Keratinocyte (primary cell): ENCODE measurements around the gene CNTLN. TPM values are rescaled to one million over a fixed set of nuclear protein-coding genes. Genes with fewer than 3 reads are reported as not detected.

Experiments
- DNase-seq: peaks from one replicate; pipeline ENCODE4 v3.0.0-alpha.2; 2011; ENCODE audit warnings: low read depth, missing footprints, low spot score
- FAIRE-seq: peaks from 2 replicates; lab custom pipeline; 2011; peaks lifted over from hg19 to GRCh38; lab: Jason Lieb, UNC
- H2AFZ ChIP-seq: 2 replicates; pipeline ENCODE4 v1.6.0; 2012; ENCODE audit warnings: low read length, control low read depth, inconsistent platforms; ENCODE audit not compliant: control insufficient read depth
- H3K27ac ChIP-seq: 2 replicates; pipeline ENCODE4 v1.5.1; 2011; ENCODE audit warnings: low read length; ENCODE audit not compliant: control insufficient read depth, insufficient read depth
- H3K27me3 ChIP-seq: 3 replicates; pipeline ENCODE4 v1.6.0; 2011; ENCODE audit warnings: low read length; ENCODE audit not compliant: control insufficient read depth, insufficient read depth; ENCODE audit errors: extremely low read depth
- H3K36me3 ChIP-seq, 2 experiments: 2 replicates in 1 of 2; 3 replicates in 1 of 2; pipeline ENCODE4 v1.5.1; 2011; ENCODE audit warnings: low read length in 2 of 2, mild to moderate bottlenecking in 1 of 2; ENCODE audit not compliant: control insufficient read depth in 2 of 2, insufficient read depth in 2 of 2; ENCODE audit errors: extremely low read depth in 1 of 2
- H3K4me1 ChIP-seq: 3 replicates; pipeline ENCODE4 v1.5.1; 2011; ENCODE audit warnings: low read length; ENCODE audit not compliant: control insufficient read depth, insufficient read depth; ENCODE audit errors: extremely low read depth
- H3K4me2 ChIP-seq: 3 replicates; pipeline ENCODE4 v1.6.0; 2011; ENCODE audit warnings: low read depth, low read length; ENCODE audit not compliant: control insufficient read depth, insufficient read depth; ENCODE audit errors: extremely low read depth
- H3K4me3 ChIP-seq, 3 experiments: fragments of 200-600 bp in 1 of 3; sonication (generic) in 1 of 3; 2 replicates in 2 of 3; 3 replicates in 1 of 3; pipeline ENCODE4 v1.5.1; 2011 to 2016; ENCODE audit warnings: low read length in 3 of 3, mild to moderate bottlenecking in 3 of 3, control low read depth in 2 of 3, inconsistent platforms in 1 of 3, low read depth in 1 of 3, mixed read lengths in 1 of 3, mixed run types in 1 of 3, moderate library complexity in 1 of 3; ENCODE audit not compliant: control insufficient read depth in 2 of 3, insufficient read depth in 2 of 3; ENCODE audit errors: extremely low read depth in 1 of 3
- H3K79me2 ChIP-seq: 2 replicates; pipeline ENCODE4 v1.6.0; 2012; ENCODE audit warnings: low read length; ENCODE audit not compliant: control insufficient read depth, insufficient read depth
- H3K9ac ChIP-seq: 3 replicates; pipeline ENCODE4 v1.6.0; 2011; ENCODE audit warnings: low read length; ENCODE audit not compliant: control insufficient read depth, insufficient read depth; ENCODE audit errors: extremely low read depth
- H3K9me1 ChIP-seq: 3 replicates; pipeline ENCODE4 v1.6.0; 2011; ENCODE audit warnings: low read length; ENCODE audit not compliant: control insufficient read depth, insufficient read depth; ENCODE audit errors: extremely low read depth
- H3K9me3 ChIP-seq: 2 replicates; pipeline ENCODE4 v1.5.1; 2012; ENCODE audit warnings: low read depth, low read length; ENCODE audit not compliant: control insufficient read depth
- H4K20me1 ChIP-seq: 3 replicates; pipeline ENCODE4 v1.6.0; 2011; ENCODE audit warnings: low read length; ENCODE audit not compliant: control insufficient read depth, insufficient read depth; ENCODE audit errors: extremely low read depth
- CTCF ChIP-seq, 3 experiments: IDR thresholded peaks in 1 of 3; conservative IDR thresholded peaks in 1 of 3; optimal IDR thresholded peaks in 1 of 3; 2 replicates in 2 of 3; 3 replicates in 1 of 3; pipeline versions ENCODE3 to v1.5.1; 2011; ENCODE audit warnings: low read length in 3 of 3, mild to moderate bottlenecking in 3 of 3, moderate library complexity in 2 of 3, control low read depth in 1 of 3, inconsistent platforms in 1 of 3; ENCODE audit not compliant: insufficient read depth in 2 of 3; ENCODE audit errors: extremely low read depth in 1 of 3
- EZH2 ChIP-seq: IDR thresholded peaks from one replicate; pipeline ENCODE4 v1.6.1; 2012; ENCODE audit warnings: inconsistent platforms, mild to moderate bottlenecking, low read length, moderate library complexity
- dilution Hi-C: fragments of 300-500 bp; cut with MboI; formaldehyde crosslinking; loops from one replicate; pipeline ENCODE4 v1.7.0; 2020; ENCODE audit warnings: low sequenced_read_pairs; ENCODE audit not compliant: extremely low pct_ligation_motif_present
- polyA minus RNA-seq, 3 experiments: library from RNA; depleted of rRNA, polyadenylated mRNA; stranded (reverse); fragments of >200 nt; gene quantifications; 1 replicate in 1 of 3; 2 replicates in 1 of 3; 3 replicates in 1 of 3; pipeline ENCODE4 v1.2.3, GENCODE V29; 2011
- polyA plus RNA-seq, 5 experiments: library from polyadenylated mRNA; depleted of rRNA in 3 of 5; stranded (reverse) in 3 of 5; stranded (forward) in 1 of 5; unstranded in 1 of 5; fragments of >200 nt; gene quantifications; 1 replicate in 1 of 5; 2 replicates in 3 of 5; 3 replicates in 1 of 5; pipeline versions ENCODE4 v1.2.1 to v1.2.3, GENCODE V29; 2011 to 2012; ENCODE audit warnings: missing spikeins in 2 of 5, low read depth in 1 of 5, low replicate concordance in 1 of 5

The CNTLN gene, protein sequence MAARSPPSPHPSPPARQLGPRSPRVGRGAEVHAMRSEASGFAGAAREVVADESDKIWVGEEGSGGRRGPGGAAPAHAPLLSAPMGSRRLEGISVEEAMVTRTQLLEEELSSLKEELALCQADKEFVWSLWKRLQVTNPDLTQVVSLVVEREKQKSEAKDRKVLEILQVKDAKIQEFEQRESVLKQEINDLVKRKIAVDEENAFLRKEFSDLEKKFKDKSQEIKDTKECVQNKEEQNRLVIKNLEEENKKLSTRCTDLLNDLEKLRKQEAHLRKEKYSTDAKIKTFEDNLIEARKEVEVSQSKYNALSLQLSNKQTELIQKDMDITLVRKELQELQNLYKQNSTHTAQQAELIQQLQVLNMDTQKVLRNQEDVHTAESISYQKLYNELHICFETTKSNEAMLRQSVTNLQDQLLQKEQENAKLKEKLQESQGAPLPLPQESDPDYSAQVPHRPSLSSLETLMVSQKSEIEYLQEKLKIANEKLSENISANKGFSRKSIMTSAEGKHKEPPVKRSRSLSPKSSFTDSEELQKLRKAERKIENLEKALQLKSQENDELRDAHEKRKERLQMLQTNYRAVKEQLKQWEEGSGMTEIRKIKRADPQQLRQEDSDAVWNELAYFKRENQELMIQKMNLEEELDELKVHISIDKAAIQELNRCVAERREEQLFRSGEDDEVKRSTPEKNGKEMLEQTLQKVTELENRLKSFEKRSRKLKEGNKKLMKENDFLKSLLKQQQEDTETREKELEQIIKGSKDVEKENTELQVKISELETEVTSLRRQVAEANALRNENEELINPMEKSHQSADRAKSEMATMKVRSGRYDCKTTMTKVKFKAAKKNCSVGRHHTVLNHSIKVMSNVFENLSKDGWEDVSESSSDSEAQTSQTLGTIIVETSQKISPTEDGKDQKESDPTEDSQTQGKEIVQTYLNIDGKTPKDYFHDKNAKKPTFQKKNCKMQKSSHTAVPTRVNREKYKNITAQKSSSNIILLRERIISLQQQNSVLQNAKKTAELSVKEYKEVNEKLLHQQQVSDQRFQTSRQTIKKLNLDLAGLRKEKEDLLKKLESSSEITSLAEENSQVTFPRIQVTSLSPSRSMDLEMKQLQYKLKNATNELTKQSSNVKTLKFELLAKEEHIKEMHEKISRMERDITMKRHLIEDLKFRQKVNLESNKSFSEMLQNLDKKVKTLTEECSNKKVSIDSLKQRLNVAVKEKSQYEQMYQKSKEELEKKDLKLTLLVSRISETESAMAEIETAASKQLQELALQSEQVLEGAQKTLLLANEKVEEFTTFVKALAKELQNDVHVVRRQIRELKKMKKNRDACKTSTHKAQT (N-terminal part only)
- polyA plus RNA-seq, result 1.1 to 2.4 TPM (median 1.5 TPM) in 3 replicates
- 1.5 TPM for polyA plus RNA-seq (2011; ENCODE audit: low read depth)
- 0.94 and 1.3 TPM in 2 replicates for polyA plus RNA-seq (2011; cell fraction: cytosol; rRNA removed)
- 1.4 and 2.1 TPM in 2 replicates for polyA plus RNA-seq (2011; cell fraction: nucleus; rRNA removed)
- 0.48 and 2.2 TPM in 2 replicates for polyA plus RNA-seq (2012; ENCODE audit: low replicate concordance)
- 0.20 to 2.7 TPM (median 0.79 TPM) in 3 replicates for polyA minus RNA-seq
- polyA minus RNA-seq (2011; cell fraction: cytosol; rRNA and poly(A)+ RNA removed), result 0.58 TPM
- polyA minus RNA-seq (2011; cell fraction: nucleus; rRNA and poly(A)+ RNA removed), result 3.1 and 7.3 TPM in 2 replicates

- FAIRE-seq (peak; percentile 84), DNase-seq (peak; percentile 26)
- H3K36me3 ChIP-seq, result no peaks in the 10 kb centered on the region
- no peaks in the 10 kb centered on the region for H3K9me3 ChIP-seq
- no peaks in the 10 kb centered on the region for H3K9me1 ChIP-seq
- dilution Hi-C loops, result no loop called here
- H3K4me3 ChIP-seq, result peak within 1 kb of the TSS; percentile 64 to 88 (median 72)
- peak within 1 kb of the TSS; percentile 99 for H2AFZ ChIP-seq
- H3K79me2 ChIP-seq, result no peaks in the 10 kb centered on the region
- no peaks in the 10 kb centered on the region for H4K20me1 ChIP-seq
- no peaks in the 10 kb centered on the region for H3K27me3 ChIP-seq
- H3K9ac ChIP-seq, result peak within 1 kb of the TSS; percentile 75
- H3K27ac ChIP-seq, result peak within 1 kb of the TSS; percentile 48
- peak within 1 kb of the TSS; percentile 89 for H3K4me2 ChIP-seq
- peaks cover 6% of the 10 kb centered on the region for H3K4me1 ChIP-seq
- TF ChIP-seq CTCF (optimal IDR thresholded peaks at IDR 0.05 in 1 of 3, IDR thresholded peaks at IDR 0.05 in 1 of 3, conservative IDR thresholded peaks at IDR 0.05 in 1 of 3; ENCODE audit: extremely low read depth in 1 of 3, insufficient read depth in 2 of 3, low read length in 3 of 3), result no peak
- TF ChIP-seq EZH2, result no peak
Measured at GRCh38 chr9:17134396-17135294, at the start of gene CNTLN. CNTLN (plus strand) TSS chr9:17135040; CDS start chr9:17135066, 26 bp downstream.
